BLaER1 (cell line): ENCODE data around the gene GPR21.
A peak's percentile ranks its signal among the peaks of the same experiment; 100 is the strongest.

Source experiments
- H3K27ac ChIP-seq: shearing (Covaris generic); formaldehyde crosslinking; 2 replicates; pipeline ENCODE4 v1.8.1; 2022
- H3K27me3 ChIP-seq: shearing (Covaris generic); formaldehyde crosslinking; 2 replicates; pipeline ENCODE4 v1.8.1; 2022
- H3K36me3 ChIP-seq: shearing (Covaris generic); formaldehyde crosslinking; 2 replicates; pipeline ENCODE4 v1.8.1; 2022
- H3K4me1 ChIP-seq: shearing (Covaris generic); formaldehyde crosslinking; 2 replicates; pipeline ENCODE4 v1.8.1; 2022
- H3K4me2 ChIP-seq: shearing (Covaris generic); formaldehyde crosslinking; 2 replicates; pipeline ENCODE4 v1.8.1; 2022
- H3K4me3 ChIP-seq: shearing (Covaris generic); formaldehyde crosslinking; 2 replicates; pipeline ENCODE4 v1.8.1; 2022
- H3K9ac ChIP-seq: shearing (Covaris generic); formaldehyde crosslinking; 2 replicates; pipeline ENCODE4 v1.8.1; 2022
- H3K9me3 ChIP-seq: shearing (Covaris generic); formaldehyde crosslinking; 2 replicates; pipeline ENCODE4 v1.8.1; 2022
- H4K20me1 ChIP-seq: shearing (Covaris generic); formaldehyde crosslinking; 2 replicates; pipeline ENCODE4 v1.8.1; 2022
- Cebpa-rat ChIP-seq: shearing (Covaris generic); IDR thresholded peaks from 2 replicates; pipeline ENCODE4 v1.8.1; 2022

The GPR21 gene

DNA sequence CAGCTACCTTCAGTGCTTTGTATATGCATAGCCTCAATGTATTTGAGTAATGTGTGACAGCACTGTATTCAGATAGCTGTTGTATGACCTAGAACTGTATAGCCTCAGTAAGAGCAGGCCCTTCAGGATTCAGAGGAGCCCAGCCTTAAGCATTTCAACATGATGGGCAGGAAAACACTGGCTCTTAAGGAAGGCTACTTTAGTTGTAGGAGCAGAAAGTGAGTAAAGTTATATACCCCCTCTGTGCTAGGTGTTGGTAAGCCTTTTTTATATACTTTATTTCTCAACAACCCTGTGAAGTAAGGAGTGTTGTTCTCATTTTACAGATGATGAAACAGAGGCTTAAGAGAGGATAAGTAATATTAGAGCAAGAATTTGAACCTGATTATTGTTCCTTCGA is 1.5 kb upstream of the GPR21 start:
- no peak overlapping the region for H3K4me3 ChIP-seq
- H3K27ac ChIP-seq, result no peak overlapping the region
- peaks cover 32% of the 10 kb centered on the region for H3K36me3 ChIP-seq
- H4K20me1 ChIP-seq, result peaks cover 13% of the 10 kb centered on the region
- H3K4me2 ChIP-seq, result no peak overlapping the region
- no peak overlapping the region for H3K9ac ChIP-seq
- H3K27me3 ChIP-seq, result no peaks in the 10 kb centered on the region
- H3K4me1 ChIP-seq, result peaks cover 21% of the 10 kb centered on the region
- TF ChIP-seq Cebpa-rat, result no peak
- no peaks in the 10 kb centered on the region for H3K9me3 ChIP-seq

DNA sequence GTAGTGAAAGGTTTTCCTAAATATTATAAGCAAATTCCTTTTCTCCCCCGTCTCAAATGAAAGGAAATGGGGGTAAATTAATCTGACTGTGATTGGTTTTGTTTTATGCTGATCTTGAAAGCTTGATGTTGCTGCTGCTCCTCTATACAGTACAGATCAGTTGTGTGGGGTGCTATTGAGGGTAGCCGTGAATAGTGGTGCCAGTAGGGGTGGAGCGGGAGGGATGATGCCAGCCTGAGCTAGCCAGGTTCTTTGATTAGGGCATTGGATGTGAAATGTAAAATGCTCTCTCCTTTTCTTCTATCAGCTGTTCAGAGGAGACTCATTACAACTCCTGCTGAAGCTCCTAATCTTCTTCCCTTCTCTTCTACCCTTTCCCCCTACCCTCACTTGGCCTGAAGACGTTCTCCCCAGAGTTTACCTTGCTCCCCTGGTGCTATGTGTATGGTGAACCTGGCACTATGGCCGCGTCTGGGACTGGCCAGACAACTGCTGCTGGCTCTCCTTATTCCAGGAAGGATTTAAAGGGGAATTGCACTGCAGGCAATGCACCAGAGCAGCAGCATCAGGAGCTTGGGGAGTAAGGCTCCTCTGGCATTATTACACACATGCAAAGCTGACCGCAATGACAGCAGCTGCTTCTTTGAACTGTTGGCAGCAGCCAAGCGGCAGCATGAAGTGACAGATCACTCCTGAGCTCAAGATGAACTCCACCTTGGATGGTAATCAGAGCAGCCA is 566 bp downstream of the GPR21 start:
- peak overlapping the region; percentile 16; the same call in 1 of the 2 replicates for H3K4me2 ChIP-seq
- H4K20me1 ChIP-seq, result peaks cover 13% of the 10 kb centered on the region
- TF ChIP-seq Cebpa-rat, result no peak
- H3K27me3 ChIP-seq, result no peaks in the 10 kb centered on the region
- H3K4me3 ChIP-seq, result no peak overlapping the region
- no peak overlapping the region for H3K9ac ChIP-seq
- H3K27ac ChIP-seq, result no peak overlapping the region
- peaks cover 26% of the 10 kb centered on the region for H3K36me3 ChIP-seq
- no peaks in the 10 kb centered on the region for H3K9me3 ChIP-seq
- 0 out of 2 replicates have a peak, but pooled peaks cover 8% of the 10 kb centered on the region for H3K4me1 ChIP-seq

DNA sequence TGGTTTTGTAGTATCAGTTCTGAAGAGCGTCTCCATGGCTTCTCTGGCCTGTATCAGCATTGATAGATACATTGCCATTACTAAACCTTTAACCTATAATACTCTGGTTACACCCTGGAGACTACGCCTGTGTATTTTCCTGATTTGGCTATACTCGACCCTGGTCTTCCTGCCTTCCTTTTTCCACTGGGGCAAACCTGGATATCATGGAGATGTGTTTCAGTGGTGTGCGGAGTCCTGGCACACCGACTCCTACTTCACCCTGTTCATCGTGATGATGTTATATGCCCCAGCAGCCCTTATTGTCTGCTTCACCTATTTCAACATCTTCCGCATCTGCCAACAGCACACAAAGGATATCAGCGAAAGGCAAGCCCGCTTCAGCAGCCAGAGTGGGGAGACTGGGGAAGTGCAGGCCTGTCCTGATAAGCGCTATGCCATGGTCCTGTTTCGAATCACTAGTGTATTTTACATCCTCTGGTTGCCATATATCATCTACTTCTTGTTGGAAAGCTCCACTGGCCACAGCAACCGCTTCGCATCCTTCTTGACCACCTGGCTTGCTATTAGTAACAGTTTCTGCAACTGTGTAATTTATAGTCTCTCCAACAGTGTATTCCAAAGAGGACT is 1.5 kb downstream of the GPR21 start:
- TF ChIP-seq Cebpa-rat, result no peak
- Histone ChIP-seq H3K4me3 (no peak overlapping the region), H3K4me2 (no peak overlapping the region), H3K9me3 (no peaks in the 10 kb centered on the region), H3K27me3 (no peaks in the 10 kb centered on the region), H3K36me3 (peaks cover 20% of the 10 kb centered on the region), H3K9ac (no peak overlapping the region), H4K20me1 (peaks cover 13% of the 10 kb centered on the region), H3K27ac (no peak overlapping the region), H3K4me1 (0 out of 2 replicates have a peak, but pooled peaks cover 8% of the 10 kb centered on the region)

DNA sequence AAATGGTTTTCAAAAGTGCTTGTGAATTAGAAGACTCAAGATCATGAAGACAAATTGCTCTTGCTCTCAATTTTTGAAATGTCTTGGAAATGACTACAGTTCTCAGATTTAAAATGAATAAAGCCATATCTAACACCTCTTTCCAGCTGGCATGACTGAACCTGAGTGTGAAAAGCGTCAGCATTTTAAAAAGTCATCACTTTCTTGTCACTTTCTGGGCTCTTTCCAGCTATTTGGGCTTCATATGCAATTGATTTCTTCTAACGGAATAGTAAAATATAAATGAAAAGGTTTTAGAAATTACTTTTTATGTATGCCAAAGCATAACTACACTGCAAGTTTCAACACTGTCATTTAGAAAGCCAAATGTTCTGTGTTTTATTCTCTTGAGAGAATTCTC is 2.3 kb downstream of the GPR21 start:
- peaks cover 23% of the 10 kb centered on the region for H3K36me3 ChIP-seq
- no peak for TF ChIP-seq Cebpa-rat
- H3K9me3 ChIP-seq, result no peaks in the 10 kb centered on the region
- H3K4me1 ChIP-seq, result 0 out of 2 replicates have a peak, but pooled peaks cover 8% of the 10 kb centered on the region
- H4K20me1 ChIP-seq, result peaks cover 13% of the 10 kb centered on the region
- H3K27me3 ChIP-seq, result no peaks in the 10 kb centered on the region
- H3K27ac ChIP-seq, result no peak overlapping the region
- no peak overlapping the region for H3K4me3 ChIP-seq
- no peak overlapping the region for H3K4me2 ChIP-seq
- no peak overlapping the region for H3K9ac ChIP-seq

DNA sequence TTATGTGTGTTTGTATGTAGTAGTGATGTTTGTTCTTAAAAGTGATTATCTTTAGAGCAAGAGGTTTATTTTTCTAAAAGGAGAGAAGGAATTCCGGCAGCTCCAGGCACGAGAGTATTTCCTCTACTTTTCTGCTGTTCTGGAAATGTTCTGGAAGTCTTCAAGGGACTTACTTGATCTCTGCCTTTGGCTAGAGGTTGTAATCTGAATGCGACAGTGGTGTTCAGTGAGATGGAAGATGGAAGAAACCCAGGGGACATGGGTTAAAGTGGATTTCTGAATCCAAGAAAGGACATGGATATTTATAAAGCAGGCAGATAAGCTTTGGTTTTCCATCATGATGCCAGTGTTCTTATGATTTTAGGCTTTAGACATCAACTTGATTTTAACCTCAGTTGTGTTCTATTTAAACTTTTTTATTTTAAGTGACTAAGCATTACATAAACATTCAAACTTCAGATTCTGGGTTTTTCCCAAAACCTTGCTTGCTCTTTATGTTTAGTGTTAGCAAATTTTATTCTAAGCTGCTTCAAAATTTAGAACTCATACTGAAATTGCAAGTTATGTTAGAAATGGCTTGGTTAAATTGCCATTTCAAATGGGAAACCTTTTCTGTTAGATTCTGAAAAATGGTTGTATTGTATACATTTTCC is 3.6 kb downstream of the GPR21 start:
- Histone ChIP-seq H3K36me3 (peaks cover 28% of the 10 kb centered on the region), H3K4me1 (0 out of 2 replicates have a peak, but pooled peaks cover 8% of the 10 kb centered on the region), H4K20me1 (peaks cover 13% of the 10 kb centered on the region), H3K4me2 (no peak overlapping the region), H3K4me3 (no peak overlapping the region), H3K9me3 (no peaks in the 10 kb centered on the region), H3K27me3 (no peaks in the 10 kb centered on the region), H3K9ac (no peak overlapping the region), H3K27ac (no peak overlapping the region)
- no peak for TF ChIP-seq Cebpa-rat

DNA sequence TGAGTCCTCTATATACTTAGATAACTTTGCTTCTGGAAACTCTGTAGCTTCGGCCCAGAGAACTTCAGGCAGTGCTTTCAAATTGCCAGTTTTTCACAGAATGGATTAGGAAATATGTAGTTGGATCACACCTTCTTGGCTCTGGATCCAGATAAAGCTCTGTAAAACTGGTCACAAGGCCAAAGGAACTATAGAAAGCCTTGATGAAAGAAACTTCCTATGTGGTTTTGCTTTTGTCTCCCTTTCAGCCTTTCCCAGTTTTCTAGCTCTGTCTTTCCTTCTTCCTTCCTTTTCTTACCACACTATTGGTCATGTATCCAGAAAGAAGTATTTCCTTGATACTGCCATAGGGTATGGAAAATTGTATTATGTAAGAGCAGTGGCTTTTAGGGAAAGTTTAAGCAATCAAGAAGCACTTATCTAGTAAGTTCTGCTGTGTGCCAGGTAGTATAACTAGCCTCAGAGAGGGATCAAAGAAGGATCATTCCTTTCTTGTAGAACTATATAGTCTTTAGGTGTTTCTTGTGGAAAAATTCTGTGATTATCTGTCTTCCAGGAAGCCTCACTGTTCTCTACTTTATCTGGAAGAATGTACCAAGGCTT is 6.3 kb downstream of the GPR21 start:
- Histone ChIP-seq H3K36me3 (peaks cover 35% of the 10 kb centered on the region), H3K27me3 (no peaks in the 10 kb centered on the region), H3K9me3 (peaks cover 14% of the 10 kb centered on the region), H3K4me2 (no peak overlapping the region), H3K27ac (no peak overlapping the region), H4K20me1 (no peaks in the 10 kb centered on the region), H3K4me3 (no peak overlapping the region), H3K9ac (no peak overlapping the region), H3K4me1 (peaks cover 8% of the 10 kb centered on the region)
- TF ChIP-seq Cebpa-rat, result no peak

DNA sequence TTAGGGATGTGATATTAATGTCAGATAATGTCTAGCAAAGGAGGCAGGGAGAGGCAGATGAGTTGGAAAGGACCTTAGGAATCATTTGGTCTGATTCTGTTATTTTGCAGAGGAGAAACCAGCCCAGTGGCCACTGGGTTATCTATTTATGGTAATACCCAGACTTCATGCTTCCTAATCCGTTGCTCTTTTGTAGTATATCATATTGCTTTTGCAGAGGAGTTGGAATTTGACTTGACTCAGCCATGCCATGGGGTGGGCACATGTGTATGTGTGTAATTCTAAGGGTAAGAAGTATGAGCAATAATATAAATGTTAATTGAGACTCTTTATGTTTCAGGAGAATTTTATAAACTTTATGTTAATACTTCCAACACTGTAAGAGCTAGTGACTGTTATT is 7.3 kb downstream of the GPR21 start:
- Histone ChIP-seq H3K9ac (no peak overlapping the region), H4K20me1 (no peaks in the 10 kb centered on the region), H3K27me3 (no peaks in the 10 kb centered on the region), H3K27ac (no peak overlapping the region), H3K36me3 (peaks cover 27% of the 10 kb centered on the region), H3K9me3 (peaks cover 14% of the 10 kb centered on the region), H3K4me3 (no peak overlapping the region), H3K4me2 (no peak overlapping the region), H3K4me1 (peaks cover 18% of the 10 kb centered on the region)
- TF ChIP-seq Cebpa-rat, result no peak

DNA sequence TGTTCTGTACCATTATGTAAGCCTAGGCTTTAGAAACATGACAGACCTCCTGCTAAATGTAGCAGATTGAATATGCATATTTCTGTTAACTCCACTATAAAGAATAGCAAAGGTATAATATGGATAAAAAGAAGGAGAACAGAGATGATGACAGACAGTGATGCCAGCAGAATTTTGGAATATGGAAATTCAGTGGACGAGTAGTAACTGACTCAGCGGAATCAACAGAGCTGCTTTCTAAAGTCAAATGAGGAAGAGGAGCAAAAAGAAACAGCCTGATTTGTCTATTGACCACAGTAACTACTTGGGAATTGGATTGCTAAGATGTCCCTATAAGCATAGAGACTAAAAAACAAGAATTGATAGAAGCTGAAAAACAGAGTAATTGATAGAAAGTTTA is 8.0 kb downstream of the GPR21 start:
- H3K9ac ChIP-seq, result no peak overlapping the region
- TF ChIP-seq Cebpa-rat, result no peak
- no peaks in the 10 kb centered on the region for H3K27me3 ChIP-seq
- H3K36me3 ChIP-seq, result peaks cover 27% of the 10 kb centered on the region
- no peaks in the 10 kb centered on the region for H4K20me1 ChIP-seq
- H3K4me3 ChIP-seq, result no peak overlapping the region
- H3K4me2 ChIP-seq, result no peak overlapping the region
- H3K4me1 ChIP-seq, result peaks cover 20% of the 10 kb centered on the region
- H3K27ac ChIP-seq, result no peak overlapping the region
- H3K9me3 ChIP-seq, result peaks cover 14% of the 10 kb centered on the region

DNA sequence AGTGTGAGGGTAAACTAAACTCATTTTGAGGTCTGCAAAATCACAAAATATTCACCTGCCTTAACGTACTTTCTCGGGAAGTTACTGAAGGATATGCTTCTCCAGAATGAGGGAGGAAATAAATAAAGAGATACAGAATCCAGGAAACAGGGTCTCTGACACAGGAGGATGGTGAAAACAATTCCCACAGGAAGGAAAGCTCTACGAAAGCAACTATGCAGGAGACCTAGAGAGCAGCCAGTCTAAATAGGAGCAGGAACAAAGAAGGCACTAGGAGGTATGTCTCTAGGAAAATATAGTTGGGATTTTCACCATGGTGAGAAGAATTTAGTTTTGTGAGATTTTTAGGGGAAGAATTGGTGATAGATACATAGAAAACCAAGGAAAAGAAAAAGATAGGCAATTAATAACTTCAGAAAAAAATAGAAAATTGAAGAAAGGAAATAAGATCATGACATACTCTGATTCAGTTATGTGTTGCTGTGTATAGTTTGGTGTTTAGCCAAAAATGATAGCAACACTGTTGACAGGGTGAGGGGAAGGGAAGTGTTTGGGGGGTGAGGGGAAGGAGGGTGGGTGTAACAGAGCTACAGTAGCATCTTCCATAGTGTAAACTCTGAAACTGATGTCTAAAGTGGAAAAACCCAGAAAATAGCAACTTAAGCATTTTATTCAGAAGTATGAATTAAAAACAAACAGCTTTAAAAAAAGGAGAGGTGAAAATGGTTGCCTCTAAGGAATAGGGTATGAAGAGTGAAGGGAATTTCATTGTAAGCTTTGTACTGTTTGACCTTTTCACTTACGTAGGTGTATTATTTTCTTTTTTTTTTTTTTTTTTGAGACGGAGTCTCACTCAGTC is 9.8 kb downstream of the GPR21 start:
- peaks cover 14% of the 10 kb centered on the region for H3K9me3 ChIP-seq
- H3K27ac ChIP-seq, result no peak overlapping the region
- no peaks in the 10 kb centered on the region for H3K27me3 ChIP-seq
- no peaks in the 10 kb centered on the region for H4K20me1 ChIP-seq
- H3K4me2 ChIP-seq, result no peak overlapping the region
- peaks cover 20% of the 10 kb centered on the region for H3K4me1 ChIP-seq
- peaks cover 23% of the 10 kb centered on the region for H3K36me3 ChIP-seq
- H3K9ac ChIP-seq, result no peak overlapping the region
- H3K4me3 ChIP-seq, result no peak overlapping the region
- TF ChIP-seq Cebpa-rat, result no peak
